ENCODE results near the gene CDKAL1. TPM values are rescaled to one million over a fixed set of nuclear protein-coding genes. Genes with fewer than 3 reads are reported as not detected.
"Not testable (repeated sequence)": the region's sequence is repeated elsewhere in the genome, so short reads cannot be mapped to it uniquely, and the experiment has no call there.

The CDKAL1 gene
- total RNA-seq, 1 donor from 2014 or later = 39.6 TPM

- Histone ChIP-seq H2AFZ (replicated peaks) (peak overlapping the region; percentile 7), H3K4me3 (no peak overlapping the region), H3K4me1 (peaks cover 19% of the 10 kb centered on the region), H3F3A (ENCODE audit: low read depth) (peaks cover 18% of the 10 kb centered on the region), H4K20me1 (ENCODE audit: low read depth) (no peaks in the 10 kb centered on the region), H3K36me3 (no peaks in the 10 kb centered on the region), H3K4me2 (peak overlapping the region; percentile 14), H3K9me3 (ENCODE audit: low read depth) (no peaks in the 10 kb centered on the region), H3K27ac (peak overlapping the region; percentile 65), H3K79me2 (ENCODE audit: low read depth) (no peaks in the 10 kb centered on the region), H3K27me3 (no peaks in the 10 kb centered on the region), H3K9ac (no peak overlapping the region)
- Mint-ChIP-seq H3K27ac (no peak overlapping the region), H3K9me3 (no peaks in the 10 kb centered on the region), H3K27me3 (ENCODE audit: insufficient read depth, low read depth) (peaks cover 6% of the 10 kb centered on the region), H3K36me3 (no peaks in the 10 kb centered on the region), H3K4me1 (no peaks in the 10 kb centered on the region), H3K4me3 (no peak overlapping the region)
- peak; percentile 44 for DNase-seq (ENCODE audit: low spot score)
- no peak for TF ChIP-seq EZH2 (IDR thresholded peaks at IDR 0.05)
- TF ChIP-seq CTCF (IDR thresholded peaks at IDR 0.05) = no peak
- no peak for TF ChIP-seq EZH2phosphoT487 (IDR thresholded peaks at IDR 0.05)
Measured at GRCh38 chr6:20509212-20509611, 25.0 kb upstream of the CDKAL1 start.

GRCh38 chr6:20511852-20512251 is 22.4 kb upstream of the CDKAL1 start:
- no peaks in the 10 kb centered on the region for H4K20me1 ChIP-seq (ENCODE audit: low read depth)
- TF ChIP-seq EZH2phosphoT487 (IDR thresholded peaks at IDR 0.05) = no peak
- TF ChIP-seq EZH2 (IDR thresholded peaks at IDR 0.05) = no peak
- no peak for TF ChIP-seq CTCF (IDR thresholded peaks at IDR 0.05)
- no peak overlapping the region for H3K4me3 Mint-ChIP-seq
- no peaks in the 10 kb centered on the region for H3K9me3 ChIP-seq (ENCODE audit: low read depth)
- peaks cover 19% of the 10 kb centered on the region for H3K4me1 ChIP-seq
- H3K36me3 Mint-ChIP-seq = no peaks in the 10 kb centered on the region
- no peak overlapping the region for H2AFZ ChIP-seq (replicated peaks)
- H3K27me3 ChIP-seq = no peaks in the 10 kb centered on the region
- peaks cover 4% of the 10 kb centered on the region for H3K27me3 Mint-ChIP-seq (ENCODE audit: insufficient read depth, low read depth)
- H3K79me2 ChIP-seq (ENCODE audit: low read depth) = no peaks in the 10 kb centered on the region
- no peaks in the 10 kb centered on the region for H3K4me1 Mint-ChIP-seq
- H3F3A ChIP-seq (ENCODE audit: low read depth) = peaks cover 18% of the 10 kb centered on the region
- no peak overlapping the region for H3K27ac ChIP-seq
- H3K9me3 Mint-ChIP-seq = no peaks in the 10 kb centered on the region
- no peak overlapping the region for H3K4me2 ChIP-seq
- H3K4me3 ChIP-seq = no peak overlapping the region
- no peak overlapping the region for H3K9ac ChIP-seq
- DNase-seq (ENCODE audit: low spot score) = no peak
- H3K27ac Mint-ChIP-seq = peak overlapping the region; percentile 33
- no peaks in the 10 kb centered on the region for H3K36me3 ChIP-seq

- not testable (repeated sequence) for H2AFZ ChIP-seq (replicated peaks); DNase-seq (ENCODE audit: low spot score); H3K9me3 Mint-ChIP-seq; H3K27ac ChIP-seq; H3K27me3 Mint-ChIP-seq (ENCODE audit: insufficient read depth, low read depth); H3K4me1 ChIP-seq; H3K9ac ChIP-seq; H3K4me1 Mint-ChIP-seq; H3K9me3 ChIP-seq (ENCODE audit: low read depth); H3K79me2 ChIP-seq (ENCODE audit: low read depth); H3K27ac Mint-ChIP-seq; H3K36me3 ChIP-seq; H3K4me3 Mint-ChIP-seq; H3K27me3 ChIP-seq; H3F3A ChIP-seq (ENCODE audit: low read depth); H3K36me3 Mint-ChIP-seq; H4K20me1 ChIP-seq (ENCODE audit: low read depth); H3K4me2 ChIP-seq; H3K4me3 ChIP-seq
Measured at GRCh38 chr6:20525208-20525607, 9.0 kb upstream of the CDKAL1 start.

DNA sequence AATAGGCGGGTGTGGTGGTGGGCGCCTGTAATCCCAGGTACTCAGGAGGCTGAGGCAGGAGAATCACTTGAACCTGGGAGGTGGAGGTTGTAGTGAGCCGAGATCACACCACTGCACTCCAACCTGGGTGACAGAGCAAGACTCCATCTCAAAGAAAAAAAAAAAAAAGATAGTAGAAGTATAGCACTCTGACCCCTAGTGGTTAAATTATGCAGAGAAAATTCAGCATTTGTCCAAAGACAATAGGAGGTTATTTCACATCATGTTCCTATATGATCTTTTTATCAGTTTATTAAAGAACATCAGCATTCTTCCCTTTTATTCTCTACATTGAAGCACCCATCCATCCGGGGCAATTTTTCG is 5.2 kb upstream of the CDKAL1 start:
- not testable (repeated sequence) for H3K36me3 ChIP-seq; H3K27ac Mint-ChIP-seq; H3K9ac ChIP-seq; H3K4me1 ChIP-seq; H3K9me3 Mint-ChIP-seq; H3K27me3 ChIP-seq; H3K4me3 ChIP-seq; H3K4me3 Mint-ChIP-seq; H3K36me3 Mint-ChIP-seq; H4K20me1 ChIP-seq (ENCODE audit: low read depth); H3K79me2 ChIP-seq (ENCODE audit: low read depth); H3F3A ChIP-seq (ENCODE audit: low read depth); H3K27me3 Mint-ChIP-seq (ENCODE audit: insufficient read depth, low read depth); H2AFZ ChIP-seq (replicated peaks); H3K27ac ChIP-seq; H3K4me2 ChIP-seq; H3K9me3 ChIP-seq (ENCODE audit: low read depth); H3K4me1 Mint-ChIP-seq
- DNase-seq (ENCODE audit: low spot score) = peak; percentile 59
- TF ChIP-seq CTCF (IDR thresholded peaks at IDR 0.05) = peak; percentile 61

Data from neural progenitor cell (in vitro differentiated cells).